GM18502 (cell line): Measurements from ENCODE around the gene DGKI.
A peak's percentile ranks its signal among the peaks of the same experiment; 100 is the strongest.

Experiments
- ATAC-seq: cut with Tn5 transposase; IDR thresholded peaks from one replicate; pipeline ENCODE4 v1.9.1; 2021; ENCODE audit warnings: mild to moderate bottlenecking; ENCODE audit not compliant: unreplicated experiment, poor library complexity

Gene DGKI

DNA sequence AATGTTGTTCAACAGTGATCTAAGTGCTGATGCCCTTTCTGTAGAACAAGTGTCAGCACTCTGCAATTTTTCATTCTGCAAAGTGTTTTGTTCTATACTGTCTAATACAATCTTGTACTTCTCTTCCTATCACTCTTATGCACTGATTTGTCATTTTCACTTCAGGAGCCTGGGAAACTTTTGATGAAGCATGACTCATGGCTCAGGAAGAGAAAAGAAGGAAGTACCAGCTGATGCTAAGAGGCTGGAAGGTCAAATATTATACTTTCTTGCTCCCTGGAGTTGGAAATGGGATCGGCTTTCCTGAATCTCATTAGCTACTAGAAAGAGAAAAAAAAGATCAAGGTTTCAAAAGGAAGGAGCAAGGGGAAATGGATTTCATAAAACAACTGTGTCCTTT lies 45.8 kb downstream of the DGKI start:
- ATAC-seq: no peak

DNA sequence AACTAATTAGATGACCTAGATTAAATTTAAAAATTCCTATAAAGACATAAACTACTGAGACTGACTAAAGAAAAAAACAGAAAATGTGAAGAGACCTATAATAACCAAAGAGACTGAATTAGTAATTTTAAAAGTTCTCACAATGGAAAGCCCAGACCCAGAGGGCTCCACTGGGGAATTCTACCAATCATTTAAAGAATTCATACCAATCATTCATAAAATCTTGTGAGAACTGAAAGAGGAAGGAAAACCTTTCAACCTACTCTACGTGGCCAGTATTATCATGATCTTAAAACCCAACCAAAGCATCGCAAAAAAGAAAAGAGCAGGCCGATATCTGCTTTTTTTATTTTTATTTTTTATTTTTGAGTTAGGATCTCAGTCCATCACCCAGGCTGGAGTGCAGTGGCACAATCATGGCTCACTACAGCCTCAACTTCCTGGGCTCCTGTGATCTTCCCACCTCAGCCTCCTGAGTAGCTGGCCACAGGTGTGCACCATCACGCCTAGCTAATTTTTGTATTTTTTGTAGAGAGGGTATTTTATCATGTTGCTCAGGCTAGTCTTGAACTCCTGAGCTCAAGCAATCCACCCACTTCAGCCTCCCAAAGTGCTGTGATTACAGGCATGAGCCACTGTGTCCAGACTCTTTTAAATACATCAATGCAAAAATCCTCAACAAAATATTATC lies 48.6 kb downstream of the DGKI start:
- peak; percentile 98 for ATAC-seq

DNA sequence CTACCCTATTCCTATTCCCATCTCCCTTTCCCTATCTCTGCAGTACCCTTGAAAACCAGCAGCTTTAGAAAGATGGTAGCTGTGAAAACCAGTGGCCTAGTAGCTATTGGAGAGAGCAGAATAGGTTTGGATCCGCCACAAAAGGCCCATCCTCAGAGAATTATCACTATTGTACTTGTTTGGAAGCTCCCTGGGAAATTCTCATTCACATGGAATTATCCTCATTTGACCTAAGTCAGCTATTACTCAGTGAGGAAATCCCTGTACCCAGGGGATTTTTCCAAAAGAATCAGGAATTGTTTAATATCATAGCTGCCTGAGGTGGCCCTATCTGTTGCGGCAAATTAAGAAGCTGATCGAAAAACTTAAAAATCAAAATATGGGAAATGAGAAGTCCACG lies 51.6 kb downstream of the DGKI start:
- no peak for ATAC-seq

DNA sequence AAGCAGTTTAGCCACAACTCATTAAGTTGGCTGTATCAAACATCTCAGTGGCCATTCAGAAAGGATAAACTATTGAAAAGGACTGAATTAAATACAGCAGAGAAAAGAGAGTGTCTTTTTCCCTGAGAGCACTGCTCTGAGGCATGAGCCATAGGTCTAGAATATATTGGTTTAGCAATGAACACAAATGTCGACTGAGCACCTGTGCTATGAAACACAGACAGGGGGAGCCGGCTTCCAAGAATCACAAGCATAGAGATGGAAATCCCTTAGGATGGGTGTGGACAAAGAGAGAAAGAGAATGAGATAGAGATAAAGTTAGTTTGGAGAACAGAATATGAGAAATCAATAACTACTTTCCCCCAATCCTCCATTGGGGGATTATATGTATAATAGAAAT lies 54.8 kb downstream of the DGKI start:
- ATAC-seq: no peak

DNA sequence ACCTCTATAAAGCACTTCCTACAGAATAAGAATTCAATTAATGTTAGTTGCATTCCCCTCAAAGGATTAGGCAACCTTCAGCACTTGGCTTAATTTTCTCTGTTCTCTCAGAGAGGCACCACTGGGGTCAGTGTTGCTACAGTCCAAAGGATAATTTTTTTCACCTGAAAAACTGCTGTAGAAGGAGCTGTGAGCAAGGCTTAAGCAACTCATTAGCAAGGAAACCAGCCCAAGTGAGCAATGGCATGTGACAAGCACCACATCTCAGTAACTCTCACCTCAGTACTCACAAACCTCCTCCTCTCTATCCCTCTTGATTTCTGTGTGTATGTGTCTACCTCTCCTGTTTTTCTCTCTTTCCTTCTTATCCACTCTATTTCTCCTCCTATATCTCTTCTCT lies 55.9 kb downstream of the DGKI start:
- ATAC-seq: no peak

DNA sequence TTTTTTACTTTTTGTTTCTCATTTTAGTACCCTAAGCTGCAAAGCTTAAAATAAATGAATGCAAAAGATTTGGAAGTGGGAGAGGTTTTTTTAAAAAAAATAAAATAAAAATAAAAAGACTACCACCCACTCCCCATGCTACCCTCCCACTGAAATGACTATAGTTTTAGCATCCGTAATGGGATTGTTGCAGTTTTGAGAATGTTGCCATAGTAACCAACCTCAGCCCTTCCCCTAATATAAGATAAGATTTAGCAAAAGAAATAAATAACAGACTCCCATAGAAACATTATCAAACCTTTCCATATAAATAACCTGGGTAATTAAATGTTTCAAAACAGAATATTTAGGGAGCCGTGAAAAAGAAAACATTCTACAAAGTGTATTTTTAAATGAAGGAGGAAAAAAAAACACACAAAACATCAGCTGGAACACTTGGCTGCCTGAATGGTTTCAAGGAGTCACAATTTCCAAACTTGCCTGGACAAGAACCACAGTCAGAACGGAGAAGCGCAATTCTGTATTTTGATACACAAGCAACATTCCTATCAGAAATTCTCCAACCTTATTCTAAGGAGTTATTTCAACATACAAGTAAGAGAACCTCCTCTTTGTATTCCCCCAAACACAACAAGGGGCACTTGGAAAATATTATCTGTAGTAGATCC lies 57.4 kb downstream of the DGKI start:
- ATAC-seq: no peak

DNA sequence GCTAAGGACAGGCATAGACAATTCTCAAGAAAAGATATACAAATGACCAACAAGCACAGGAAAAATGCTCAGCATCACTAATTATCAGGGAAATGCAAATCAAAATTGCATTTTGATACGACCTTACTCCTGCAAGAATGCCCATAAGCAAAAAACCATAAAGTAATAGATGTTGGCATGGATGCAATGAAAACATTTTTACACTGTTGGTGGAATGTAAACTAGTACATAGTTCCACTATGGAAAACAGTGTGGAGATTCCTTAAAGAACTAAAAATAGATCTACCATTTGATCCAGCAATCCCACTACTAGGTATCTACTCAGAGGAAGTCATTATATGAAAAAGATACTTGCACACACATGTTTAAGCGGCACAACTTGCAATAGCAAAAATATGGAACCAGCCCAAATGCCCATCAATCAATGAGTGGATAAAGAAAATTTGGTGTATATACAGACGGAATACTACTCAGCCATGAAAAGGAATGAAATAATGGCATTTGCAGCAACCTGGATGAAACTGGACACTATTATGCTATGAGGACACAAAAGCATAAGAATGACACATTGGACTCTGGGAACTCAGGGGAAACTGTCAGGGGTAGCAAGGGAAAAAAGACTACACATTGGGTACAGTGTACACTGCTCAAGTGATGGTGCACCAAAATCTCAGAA lies 59.3 kb downstream of the DGKI start:
- no peak for ATAC-seq

DNA sequence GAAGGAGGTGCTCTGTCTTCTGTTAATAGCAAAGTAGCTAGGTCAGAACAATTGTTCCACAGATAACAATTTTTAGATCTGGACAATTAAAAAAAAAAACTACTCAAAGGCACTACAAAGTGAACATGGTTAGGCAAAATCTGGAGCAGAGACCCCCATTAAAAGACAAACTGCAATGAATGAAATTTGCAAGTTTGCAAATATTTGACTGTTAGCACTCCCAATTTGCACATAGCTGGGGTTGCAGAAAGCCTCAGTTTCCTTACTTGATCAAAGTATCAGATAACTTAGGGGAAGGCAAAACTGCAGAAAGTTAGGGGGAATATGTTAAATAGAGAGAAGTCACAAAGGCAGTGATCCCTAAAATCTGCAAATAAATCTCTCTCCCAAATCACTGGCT lies 68.3 kb downstream of the DGKI start:
- ATAC-seq: no peak

DNA sequence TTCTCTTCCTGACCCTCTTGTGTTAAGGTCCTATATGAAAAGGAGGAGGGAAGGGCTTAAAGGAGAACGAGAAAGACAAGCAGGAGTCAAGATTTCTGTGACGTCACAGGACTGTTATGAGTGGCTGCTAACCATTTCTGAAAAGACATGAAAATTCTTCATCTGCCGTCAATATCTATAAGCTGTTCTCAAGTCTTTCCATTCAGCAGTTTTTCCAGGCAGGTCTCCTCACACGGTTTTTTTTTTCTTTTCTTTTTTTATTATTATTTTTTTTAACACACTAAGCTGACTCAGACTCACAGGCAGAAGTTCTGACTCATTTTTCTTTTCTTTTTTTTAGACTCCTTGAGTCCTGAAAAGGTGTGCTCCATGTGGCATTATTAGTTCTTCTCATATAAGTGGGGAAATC lies 72.0 kb downstream of the DGKI start:
- ATAC-seq: peak; percentile 71

DNA sequence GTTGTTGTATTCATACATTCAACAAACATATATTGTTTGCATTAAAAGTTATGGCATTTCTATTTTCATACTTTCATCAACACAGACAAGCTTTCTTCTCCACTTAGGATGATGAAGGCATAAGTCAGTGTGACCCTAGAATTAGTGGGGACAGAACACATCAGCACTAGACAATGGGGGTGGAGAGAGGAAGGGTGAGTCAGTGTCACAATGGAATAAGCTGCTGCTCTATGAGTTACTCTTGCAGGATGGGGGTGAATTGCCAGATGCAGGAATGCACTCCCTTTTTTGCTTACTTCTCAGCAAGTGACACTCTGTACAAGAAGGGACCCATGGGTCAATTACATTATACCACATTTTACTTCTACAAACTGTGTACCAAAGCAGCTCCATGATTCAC lies 74.0 kb downstream of the DGKI start:
- ATAC-seq: no peak

DNA sequence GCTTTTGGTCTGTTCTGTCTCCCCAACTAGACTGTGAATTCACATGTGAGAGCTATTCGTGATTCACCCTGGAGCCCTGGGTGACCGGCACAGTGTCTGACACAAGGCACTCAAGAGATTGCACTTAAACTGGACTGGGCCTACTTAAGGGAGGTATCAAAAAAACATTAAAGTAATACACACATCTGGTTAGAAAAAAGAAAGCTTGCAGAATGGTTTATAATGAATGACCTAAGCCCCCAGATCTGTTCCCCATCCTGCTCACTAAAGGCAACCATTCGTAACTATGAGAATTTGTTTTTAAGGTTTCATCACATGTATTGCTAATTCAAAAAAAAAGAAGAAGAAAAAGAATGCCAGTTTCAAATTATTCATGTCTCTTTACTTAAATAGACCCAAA lies 74.5 kb downstream of the DGKI start:
- ATAC-seq: no peak

DNA sequence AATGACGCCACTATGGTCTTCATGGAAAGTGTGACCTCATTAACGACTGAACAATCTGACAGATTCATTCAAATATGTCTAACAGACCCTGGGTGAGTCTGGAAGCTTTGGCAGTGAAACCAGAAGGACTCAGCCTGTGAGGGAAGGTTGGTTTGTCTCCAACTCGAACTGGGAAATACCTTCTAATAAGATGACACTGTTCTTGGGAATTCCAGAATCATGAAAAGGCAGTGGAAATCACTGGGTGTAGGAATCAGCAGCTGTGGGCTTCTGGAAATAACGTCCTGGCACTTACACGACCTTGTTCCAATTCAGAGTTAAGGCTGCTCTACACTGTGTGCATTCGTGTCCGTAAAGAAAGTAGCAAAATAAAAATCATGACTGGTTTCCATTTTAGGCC lies 75.1 kb downstream of the DGKI start:
- no peak for ATAC-seq

DNA sequence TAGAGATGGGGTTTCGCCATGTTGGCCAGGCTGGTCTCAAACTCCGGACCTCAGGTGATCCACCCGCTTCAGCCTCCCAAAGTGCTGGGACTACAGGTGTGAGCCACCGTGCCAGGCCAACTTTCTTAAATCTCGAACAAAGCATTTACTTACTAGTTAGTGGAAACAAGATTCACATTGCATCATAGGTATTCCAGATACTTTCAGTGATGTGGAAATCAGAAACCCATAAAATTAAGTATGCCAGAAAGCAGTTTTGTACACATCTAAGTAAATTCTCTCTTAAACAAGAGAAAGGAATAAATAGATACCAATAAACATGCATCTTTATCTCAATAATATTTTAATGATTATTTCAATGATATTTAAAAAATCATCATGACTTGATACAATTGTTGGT lies 75.5 kb downstream of the DGKI start:
- no peak for ATAC-seq

DNA sequence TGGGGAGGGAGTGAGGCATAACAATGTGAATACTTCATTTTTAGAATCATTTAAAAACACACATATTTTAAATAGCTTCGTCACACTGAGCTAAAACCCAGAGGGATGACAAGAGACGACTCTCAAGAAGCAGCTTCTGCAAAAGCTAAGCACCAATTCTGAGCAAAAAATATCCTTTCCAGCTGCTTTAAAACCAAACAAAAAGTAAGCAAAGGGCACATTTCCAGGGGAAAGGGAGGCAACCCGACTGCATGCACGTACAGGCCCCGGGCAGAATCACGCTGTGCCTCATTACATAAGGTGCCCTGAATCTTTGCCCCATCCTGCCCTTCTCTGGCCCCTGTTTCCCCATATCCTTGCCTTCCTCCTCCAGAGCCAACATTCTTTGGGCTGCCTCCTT lies 78.4 kb downstream of the DGKI start:
- ATAC-seq: no peak

DNA sequence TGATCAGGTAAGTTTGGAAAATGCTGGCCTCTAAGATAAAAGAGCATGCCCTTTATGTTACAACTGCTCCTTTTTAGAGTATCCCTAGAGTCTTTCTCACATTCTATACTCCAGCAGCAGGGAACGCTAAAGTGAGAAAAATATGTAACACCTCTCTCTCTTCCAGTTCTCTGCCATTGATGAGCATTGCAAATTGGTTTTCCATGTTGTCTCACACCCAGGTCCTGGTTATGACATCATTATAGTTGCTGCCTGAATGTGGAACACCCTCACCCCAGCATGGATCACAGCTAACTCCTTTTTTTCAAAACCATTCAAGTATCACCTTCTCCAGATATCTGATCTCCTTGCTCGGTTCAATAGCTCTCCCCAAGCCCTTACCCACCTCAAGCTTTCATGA lies 84.4 kb downstream of the DGKI start:
- ATAC-seq: no peak

DNA sequence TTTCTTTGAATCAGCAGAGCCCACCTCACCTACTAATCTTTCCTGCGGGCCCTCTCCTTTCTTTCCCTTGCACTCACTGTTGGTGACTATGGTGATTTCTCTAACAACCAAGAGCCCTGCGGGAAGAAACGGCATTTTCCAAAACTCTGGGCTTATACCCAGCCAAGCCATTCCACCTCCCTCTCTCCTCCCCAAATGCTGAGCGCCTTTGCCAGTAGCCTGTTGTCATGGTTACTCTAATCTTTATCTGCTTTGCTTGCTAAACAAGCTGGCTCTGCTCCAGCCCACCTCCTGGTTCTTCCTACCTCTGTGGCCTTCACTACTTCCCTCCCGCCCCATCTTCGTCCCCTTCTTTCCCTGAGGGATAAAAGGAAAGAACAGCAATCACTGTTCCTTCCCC lies 86.7 kb downstream of the DGKI start:
- no peak for ATAC-seq

DNA sequence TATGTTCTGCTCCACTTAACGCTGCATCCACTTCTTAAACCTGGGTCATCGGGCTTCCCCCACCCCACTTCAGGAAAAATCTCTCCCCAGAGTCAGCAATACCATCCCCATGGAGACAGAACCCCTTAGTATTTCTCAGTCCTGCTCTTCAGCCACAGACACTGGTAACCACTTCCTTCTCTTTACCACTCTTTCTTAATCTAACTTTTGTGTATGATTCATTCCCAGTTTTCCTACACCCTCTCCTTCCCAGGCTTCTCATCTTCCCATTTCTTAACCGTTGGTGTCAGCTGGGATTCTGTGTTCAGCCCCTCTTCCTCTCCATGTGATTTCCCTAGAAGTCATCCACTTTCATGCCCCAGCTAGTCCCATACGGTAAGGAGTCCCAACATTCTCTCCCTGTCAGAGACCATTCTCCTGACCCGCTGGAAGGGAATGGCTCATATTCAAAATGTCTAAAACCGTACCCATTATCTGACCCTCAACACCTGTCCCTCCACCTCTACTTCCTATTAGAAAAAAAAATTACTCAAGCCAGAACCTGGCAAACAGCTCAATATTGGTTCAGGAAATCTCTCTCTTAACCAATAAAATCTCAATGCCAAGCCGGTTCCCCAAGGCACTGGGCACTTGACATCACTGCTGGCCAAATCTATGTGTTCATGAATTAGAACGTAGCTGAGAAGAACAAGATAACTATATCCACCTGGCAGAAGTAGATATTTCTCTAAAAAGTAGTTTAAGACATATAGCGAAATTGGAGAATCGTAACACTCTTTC lies 89.4 kb downstream of the DGKI start:
- no peak for ATAC-seq

DNA sequence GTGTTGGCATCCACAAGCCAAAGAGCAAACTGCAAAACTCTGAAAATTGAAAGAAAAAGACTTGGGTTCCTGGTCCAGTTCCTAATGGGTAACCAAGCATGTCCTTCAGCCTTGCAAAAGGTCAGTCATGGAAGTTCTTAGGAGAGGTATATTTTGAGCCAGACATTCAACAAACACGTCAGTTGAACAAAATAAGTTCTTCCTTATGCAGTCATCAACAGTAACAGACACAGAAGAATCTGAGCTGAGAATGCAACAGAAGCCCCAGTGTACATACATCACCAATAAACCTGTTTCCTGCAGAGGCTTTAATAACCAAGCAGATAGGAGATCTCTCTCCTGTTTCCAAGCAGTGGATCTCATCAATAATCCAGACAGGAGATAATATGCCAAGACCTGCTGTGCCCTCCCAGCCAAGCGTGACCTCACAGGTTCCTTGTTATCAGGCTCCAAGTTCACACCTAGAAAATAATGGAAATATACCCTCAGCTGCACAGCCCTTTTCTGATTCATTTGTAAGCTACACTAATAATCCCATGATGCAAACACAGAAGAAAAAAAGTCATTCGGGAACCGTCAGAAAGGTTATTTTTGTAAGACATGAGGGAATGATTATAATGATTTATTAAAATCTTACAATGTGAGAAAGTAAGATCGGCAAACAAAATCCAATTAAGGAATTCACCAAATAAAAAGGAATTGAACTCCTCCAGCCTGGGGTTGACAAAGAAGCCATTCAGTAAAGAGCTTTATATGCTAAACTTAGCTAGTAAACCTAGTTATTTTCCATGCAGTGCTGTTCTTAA lies 90.7 kb downstream of the DGKI start:
- ATAC-seq: no peak

DNA sequence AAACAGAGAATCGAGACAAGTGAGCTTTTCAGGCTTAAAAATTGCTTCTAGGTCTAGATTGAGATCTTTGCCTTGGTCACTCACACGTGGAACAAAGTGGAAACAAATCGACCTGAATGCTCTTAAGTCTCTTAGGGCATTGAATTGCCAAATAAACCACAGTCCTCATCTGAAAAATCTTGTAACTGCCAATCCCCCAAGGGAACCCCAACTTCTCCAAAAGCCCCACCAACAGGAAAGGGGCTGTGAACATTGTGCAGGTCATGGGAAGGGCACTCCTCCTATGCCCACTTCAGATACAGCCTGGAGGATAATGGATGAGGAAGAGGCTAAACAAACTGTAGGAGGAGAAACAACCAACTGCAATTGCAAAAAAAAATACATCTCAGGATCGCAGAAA lies 91.3 kb downstream of the DGKI start:
- ATAC-seq: no peak
